NCI-H524 treated with DMSO at 0.1 percent for 48 hours (cell line): Measurements from ENCODE around the gene FOCAD.
A peak's percentile ranks its signal among the peaks of the same experiment; 100 is the strongest.
"Not testable (repeated sequence)": the region's sequence is repeated elsewhere in the genome, so short reads cannot be mapped to it uniquely, and the experiment has no call there.

Experiments used
- DNase-seq: peaks from one replicate; lab custom pipeline; 2025; lab: John Stamatoyannopoulos, UW

Gene FOCAD

DNA sequence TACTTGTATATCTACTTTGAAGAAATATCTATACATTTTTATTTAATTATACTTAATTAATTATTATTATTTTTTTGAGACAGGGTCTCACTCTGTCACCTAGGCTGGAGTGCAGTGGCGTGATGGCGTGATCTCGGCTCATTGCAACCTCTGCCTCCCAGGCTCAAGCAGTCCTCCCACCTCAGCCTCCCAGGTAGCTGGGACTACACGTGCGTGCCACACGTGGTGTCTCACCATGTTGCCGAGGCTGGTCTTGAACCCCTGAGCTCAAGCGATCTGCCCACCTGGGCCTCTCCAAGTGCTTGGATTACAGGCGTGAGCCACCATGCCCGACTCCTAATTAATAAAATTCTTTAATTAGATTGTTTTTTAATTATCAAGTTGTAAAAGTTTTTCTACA lies 10.5 kb upstream of the FOCAD start:
- DNase-seq, result not testable (repeated sequence)

DNA sequence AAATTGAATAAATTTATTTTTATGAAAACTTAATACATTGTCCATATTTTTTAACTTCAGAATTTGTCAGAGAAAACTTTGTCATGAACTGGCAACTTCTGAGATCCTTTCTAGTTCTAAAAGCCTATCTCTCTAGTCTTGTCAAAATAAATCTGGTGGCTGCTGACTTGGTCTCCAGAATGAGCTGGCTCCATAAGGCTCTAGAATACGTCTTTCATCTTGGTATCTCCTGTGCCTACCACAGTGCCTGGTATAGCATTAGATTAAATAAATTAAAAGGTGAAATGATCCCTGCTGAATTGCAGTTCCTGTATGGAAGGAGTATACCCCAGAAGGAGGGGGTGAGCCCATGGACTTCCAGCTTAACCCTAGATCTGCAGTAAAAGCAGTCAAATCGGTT lies 2.6 kb upstream of the FOCAD start:
- DNase-seq, result no peak

GRCh38 chr9:20683351-20684034 lies 566 bp upstream of the FOCAD start:
- DNase-seq, result no peak

DNA sequence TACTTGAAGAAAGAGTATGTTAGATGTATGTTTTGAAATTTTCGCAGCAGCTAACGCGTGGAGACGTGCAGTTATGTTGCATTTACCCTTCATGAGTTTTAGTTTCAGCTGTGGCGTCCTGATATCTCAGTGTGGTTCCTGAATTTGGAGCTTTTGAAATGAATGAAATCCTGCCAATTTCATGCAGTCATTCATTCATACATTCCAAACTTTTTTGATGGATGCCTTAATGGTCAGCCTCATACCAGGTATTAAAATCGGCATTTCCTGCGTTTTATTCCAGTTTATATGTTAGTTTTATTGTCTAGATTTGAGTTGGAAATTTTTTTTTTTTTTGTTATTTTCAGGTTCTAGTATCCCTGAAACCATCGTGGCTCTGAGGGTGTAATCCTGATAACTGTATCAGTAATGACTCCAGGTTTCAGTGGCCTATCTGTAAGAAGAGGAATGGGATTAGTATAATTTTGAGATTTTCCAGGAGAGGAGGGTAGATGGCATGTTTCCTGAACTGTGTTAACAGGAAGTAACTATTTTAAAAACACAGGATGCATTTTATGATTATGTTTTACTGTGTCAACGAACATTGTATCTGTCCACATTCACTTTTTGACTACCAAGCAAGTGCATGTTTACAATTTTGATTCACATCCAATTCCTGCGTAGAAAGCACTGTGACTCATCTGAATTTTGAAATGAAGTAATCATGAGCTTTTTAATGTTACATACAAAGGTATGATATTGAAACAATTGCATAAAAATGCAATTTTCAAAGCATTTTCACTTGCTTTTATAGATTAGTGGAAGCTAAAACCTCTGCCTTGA lies 1.0 kb downstream of the FOCAD start:
- no peak for DNase-seq

DNA sequence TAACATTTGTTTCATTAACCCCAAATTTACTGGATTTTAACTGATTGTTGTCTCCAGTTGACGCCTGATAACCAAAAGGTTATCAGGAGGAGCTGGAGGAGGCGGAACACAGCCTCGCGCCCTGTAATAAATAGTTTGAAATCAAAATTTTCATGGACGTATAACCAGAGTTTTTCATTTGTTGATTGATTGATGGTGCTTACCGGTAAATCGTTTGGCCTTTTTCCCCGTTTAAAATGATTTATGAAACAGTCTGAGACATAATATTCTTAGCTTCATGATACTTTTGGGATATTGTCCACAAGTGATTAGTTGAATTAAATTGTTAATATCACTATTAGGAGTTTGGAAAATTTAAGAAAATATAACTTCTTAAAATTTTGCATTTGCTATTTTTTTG lies 1.7 kb downstream of the FOCAD start:
- no peak for DNase-seq

DNA sequence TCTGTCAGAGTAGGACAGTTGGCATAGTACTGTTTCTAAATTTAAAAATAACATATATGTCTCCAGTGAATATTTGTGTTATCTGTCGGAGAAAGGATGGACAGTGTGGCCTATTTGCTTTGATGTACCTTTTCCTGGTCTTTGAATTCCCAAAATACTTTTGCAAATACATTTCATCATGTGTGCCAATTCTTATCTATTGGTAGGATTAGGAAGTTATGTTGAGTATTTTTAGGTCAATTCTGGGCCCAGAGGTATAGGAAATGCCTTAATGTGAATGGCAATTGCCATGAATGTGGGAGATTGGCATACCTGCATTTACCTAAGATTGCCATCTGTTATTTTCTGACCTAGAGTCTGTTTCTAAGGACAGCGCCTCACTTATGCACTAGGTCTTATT lies 5.8 kb downstream of the FOCAD start:
- DNase-seq, result no peak

DNA sequence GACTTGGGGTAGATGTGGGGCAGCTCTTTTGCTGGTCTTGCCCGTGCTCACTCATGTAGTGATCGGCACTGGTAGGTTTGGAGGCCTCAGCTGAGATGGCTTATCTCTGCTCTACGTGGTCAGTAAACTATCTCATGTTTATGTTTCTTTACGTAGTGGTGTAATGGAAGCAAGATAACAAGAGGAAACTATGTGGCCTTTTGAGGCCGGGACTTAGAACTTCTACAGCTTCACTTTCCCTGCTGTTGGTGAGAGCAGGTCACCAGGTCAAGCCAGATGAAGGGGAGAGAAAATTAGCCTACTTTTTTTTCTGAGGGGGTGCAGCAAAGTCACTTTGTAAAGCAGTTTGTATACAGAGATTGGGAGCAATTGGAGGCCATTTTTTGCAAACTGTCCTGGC lies 8.5 kb downstream of the FOCAD start:
- DNase-seq, result no peak

DNA sequence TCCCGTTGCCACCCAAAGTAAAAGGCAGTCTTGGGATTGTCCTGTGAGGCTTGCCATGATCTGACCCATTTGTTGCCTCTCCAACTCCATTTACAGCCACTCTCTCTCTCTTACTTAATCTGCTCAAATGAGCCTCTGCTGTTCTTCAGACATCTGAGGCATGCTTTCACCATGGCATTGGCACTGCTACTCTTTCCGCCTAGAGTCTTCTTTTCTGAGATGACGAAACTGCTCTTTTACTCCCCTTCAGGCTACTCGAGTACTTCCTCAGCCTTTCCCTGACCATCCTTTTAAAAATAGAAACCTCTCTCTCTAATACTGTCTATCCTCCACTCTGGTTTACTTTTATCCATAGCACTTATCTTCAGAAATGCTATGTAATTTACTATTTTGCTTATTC lies 9.0 kb downstream of the FOCAD start:
- no peak for DNase-seq

DNA sequence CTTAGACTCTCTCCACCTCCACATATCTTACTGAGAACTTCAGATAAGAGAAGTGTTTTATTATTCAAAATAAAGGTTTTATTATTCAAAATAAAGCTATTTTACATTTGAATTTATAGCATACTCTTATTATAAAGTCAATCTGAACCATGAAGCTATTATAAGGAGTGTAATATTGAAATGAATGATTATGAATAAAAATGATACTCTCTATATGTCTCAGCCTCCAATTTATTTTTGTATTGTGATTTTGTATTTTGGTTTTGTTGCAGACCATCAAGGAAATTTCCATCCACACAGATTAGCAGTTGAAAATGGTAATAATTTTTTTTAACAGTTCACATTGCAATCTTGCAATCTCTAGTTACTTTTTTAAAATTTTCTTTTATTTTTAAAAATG lies 10.2 kb downstream of the FOCAD start:
- no peak for DNase-seq

DNA sequence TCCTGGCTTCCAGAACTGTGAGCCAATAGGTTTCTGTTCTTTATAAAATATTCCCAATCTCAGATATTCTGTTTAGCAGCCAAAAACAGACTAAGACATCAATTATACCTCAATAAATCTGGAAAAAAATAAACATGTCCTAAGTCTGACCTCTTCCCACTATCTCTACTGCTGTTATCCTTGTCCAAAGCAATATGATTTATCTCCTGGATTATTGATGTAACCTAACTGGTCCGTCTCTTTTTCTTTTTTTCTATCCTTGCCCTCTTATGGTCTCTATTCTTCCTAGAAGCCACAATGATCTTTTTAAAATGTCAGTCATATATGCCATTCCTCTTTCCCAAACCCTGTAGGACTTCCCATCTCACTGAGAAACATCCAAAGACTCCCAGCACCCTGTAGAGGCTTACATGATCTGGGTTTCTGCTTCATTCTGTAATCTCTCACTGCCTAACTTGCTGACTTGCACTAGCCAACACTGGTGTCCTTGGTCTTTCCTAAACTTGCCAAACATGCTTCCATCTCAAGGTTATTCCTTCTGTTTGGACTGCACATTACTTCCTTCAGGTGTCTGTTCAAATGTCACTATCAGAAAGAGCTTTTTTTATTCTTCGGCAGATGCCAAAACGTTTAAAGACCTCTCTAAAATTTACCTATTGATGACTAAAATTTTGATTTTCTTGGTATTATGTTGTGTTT lies 13.1 kb downstream of the FOCAD start:
- no peak for DNase-seq

DNA sequence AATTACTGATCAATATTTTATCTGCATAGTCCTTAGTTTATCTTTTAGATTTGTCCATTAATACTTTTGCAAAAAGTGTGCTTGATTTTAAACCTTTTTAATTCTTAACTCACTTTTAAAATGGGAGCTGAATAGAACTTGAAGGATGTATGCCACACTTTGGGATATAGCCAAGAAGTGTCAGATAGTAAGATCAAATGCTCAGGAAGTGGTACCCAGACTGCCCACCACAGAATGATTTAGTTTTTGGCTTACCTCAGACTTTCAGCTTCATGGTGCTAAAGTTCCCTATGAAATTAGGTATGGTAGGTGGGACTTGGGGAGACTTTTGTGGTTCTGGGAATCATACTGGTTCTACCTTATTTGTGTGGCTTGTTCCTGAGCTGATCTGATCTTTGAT lies 14.7 kb downstream of the FOCAD start:
- no peak for DNase-seq

GRCh38 chr9:20701060-20701459 lies 17.0 kb downstream of the FOCAD start:
- DNase-seq, result peak; percentile 21

DNA sequence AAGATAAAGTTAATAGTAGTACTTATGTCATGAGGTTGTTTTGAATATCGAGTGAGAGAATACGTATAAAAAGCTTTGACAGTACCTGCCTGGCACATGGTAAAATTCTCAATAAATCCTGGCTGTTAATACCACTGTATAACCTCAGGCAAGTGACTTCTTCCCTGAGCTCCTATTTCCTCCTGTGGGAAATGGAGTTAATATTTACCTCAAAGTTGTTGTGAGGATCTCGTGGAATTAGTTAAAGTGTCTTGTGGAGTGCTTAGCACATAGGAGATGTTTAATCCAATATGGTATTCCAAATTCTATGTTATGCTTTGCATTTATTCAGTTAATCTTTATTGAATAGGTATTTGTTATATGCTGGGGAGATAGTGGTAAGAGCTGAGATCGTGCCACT lies 18.5 kb downstream of the FOCAD start:
- no peak for DNase-seq

GRCh38 chr9:20703146-20703545 lies 19.1 kb downstream of the FOCAD start:
- peak; percentile 5 for DNase-seq

- no peak for DNase-seq
Measured at GRCh38 chr9:20707708-20708107, 23.6 kb downstream of the FOCAD start.

- no peak for DNase-seq
Measured at GRCh38 chr9:20713172-20713571, 29.1 kb downstream of the FOCAD start.

DNA sequence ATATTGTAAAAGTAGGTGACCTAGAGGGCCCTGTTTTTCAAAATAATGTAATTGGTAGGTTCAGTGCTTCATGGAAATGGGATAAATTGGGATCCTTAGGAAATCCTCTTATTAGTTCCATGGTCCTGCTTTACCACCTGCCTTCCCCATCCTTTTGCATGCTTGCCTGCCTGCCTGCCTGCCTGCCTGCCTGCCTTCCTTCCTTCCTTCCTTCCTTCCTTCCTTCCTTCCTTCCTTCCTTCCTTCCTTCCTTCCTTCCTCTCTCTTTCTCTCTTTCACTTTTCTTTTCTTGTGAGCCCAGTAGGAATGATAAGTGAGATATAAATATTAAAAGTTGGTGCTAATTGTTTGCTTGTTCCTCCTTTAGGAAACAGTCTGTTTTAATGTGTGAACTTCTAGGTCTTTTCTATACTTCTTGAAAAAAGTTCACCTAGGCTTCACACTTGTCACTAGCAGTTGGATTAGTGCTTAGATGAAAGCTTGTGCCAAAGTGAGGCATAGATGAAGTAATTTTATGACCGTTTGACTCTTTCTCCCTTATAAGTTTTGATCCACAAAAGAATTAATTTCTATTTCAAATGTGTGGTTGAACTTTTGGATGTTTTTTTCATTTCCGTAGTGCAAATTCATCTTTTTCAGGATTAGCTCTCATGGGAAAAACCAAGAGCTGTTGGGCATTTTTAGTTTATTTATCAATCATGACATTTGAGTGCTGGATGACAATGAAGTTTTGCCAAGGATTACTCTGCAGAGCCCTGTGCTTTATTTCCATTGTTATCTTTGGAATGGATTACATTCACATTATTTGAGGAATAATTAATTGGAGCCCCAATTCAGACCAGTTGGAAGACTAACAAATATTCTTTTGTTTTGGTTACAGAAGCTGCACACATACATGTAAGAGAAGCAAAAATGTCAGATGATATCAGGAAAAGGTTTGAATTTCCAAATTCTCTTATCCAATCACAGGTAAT lies 30.7 kb downstream of the FOCAD start:
- DNase-seq, result no peak

- DNase-seq, result no peak
Measured at GRCh38 chr9:20722221-20722620, 38.2 kb downstream of the FOCAD start.

DNA sequence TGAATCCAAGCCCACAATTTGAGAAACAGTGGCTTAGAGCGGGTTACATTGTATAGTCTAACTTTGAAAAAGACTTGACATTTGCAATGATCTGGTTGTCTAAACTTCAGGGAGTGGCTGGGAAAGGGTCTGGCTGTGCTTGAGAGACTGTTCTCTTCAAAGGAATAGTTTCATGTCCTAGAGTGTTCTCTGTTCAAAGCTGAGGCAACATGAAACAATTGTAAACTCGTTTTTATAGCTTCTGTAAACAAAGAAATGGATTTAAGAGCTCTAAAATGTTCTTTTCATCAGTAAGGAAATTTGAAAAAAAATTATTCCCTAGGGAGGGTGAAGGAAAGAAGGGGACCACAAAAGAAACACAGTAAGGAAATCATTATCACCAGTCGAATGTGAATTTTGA lies 41.6 kb downstream of the FOCAD start:
- DNase-seq, result no peak

GRCh38 chr9:20726144-20726543 lies 42.1 kb downstream of the FOCAD start:
- no peak for DNase-seq

DNA sequence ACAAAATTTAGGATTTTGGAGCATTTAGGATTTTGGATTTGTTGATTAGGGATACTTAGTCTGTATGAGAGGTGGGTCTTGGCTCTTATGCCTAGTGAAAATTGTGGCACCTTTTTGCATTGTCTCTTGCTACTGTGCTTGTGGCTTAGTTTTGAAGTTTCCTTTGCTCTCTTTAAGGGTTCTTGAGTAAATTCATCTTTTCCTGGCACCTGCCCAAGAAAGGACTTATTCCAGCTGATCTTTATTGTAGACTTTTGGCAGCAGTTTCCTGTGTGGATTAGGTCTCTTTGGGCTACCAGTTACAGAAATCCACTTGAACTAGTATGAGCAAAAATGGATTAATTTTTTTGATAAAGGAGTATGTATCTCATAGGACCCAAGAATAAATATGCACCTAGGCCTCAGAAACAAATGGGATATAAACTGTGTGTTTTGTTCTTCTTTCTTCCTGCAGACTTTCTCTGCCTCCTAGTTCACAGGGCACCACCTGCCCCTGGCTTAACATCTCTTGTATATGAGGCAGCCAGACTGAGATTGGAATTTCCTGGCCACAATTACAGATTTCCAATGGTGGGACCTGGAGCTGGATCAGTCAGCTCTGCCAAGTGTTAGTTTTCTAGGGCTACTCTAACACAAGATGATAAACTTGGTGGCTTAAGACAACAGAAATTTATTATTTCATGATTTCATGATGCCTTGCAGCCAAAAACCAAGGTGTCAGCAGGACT lies 44.6 kb downstream of the FOCAD start:
- DNase-seq, result peak; percentile 28
